Lower leg skin (tissue), 3 donors: ENCODE measurements around the gene RAB5IF.

Source experiments
- CTCF ChIP-seq, 3 donors: fragments of 450-650 bp; IDR thresholded peaks; one replicate each; pipeline ENCODE4 v1.5.1; 2016; ENCODE audit warnings: antibody characterized with exemption in 3 of 3, mild to moderate bottlenecking in 3 of 3, moderate library complexity in 2 of 3
- POLR2A ChIP-seq, 2 donors: fragments of 450-650 bp; IDR thresholded peaks; one replicate each; pipeline ENCODE4 v1.6.1; 2016 to 2017; ENCODE audit warnings: antibody characterized with exemption in 2 of 2, mild to moderate bottlenecking in 1 of 2, moderate library complexity in 1 of 2

GRCh38 chr20:36624944-36625324 lies 19.4 kb downstream of the RAB5IF start:
- TF ChIP-seq CTCF (IDR thresholded peaks at IDR 0.05): no peak
- TF ChIP-seq POLR2A (IDR thresholded peaks at IDR 0.05): no peak
